ENCODE results near the gene WFIKKN2. TPM values are rescaled to one million over a fixed set of nuclear protein-coding genes. Genes with fewer than 3 reads are reported as not detected.

WFIKKN2 gene, protein sequence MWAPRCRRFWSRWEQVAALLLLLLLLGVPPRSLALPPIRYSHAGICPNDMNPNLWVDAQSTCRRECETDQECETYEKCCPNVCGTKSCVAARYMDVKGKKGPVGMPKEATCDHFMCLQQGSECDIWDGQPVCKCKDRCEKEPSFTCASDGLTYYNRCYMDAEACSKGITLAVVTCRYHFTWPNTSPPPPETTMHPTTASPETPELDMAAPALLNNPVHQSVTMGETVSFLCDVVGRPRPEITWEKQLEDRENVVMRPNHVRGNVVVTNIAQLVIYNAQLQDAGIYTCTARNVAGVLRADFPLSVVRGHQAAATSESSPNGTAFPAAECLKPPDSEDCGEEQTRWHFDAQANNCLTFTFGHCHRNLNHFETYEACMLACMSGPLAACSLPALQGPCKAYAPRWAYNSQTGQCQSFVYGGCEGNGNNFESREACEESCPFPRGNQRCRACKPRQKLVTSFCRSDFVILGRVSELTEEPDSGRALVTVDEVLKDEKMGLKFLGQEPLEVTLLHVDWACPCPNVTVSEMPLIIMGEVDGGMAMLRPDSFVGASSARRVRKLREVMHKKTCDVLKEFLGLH
- polyA plus RNA-seq (2013, experiment 1 of 2), result not detected
- not detected for polyA plus RNA-seq (2013, experiment 2 of 2)

DNA sequence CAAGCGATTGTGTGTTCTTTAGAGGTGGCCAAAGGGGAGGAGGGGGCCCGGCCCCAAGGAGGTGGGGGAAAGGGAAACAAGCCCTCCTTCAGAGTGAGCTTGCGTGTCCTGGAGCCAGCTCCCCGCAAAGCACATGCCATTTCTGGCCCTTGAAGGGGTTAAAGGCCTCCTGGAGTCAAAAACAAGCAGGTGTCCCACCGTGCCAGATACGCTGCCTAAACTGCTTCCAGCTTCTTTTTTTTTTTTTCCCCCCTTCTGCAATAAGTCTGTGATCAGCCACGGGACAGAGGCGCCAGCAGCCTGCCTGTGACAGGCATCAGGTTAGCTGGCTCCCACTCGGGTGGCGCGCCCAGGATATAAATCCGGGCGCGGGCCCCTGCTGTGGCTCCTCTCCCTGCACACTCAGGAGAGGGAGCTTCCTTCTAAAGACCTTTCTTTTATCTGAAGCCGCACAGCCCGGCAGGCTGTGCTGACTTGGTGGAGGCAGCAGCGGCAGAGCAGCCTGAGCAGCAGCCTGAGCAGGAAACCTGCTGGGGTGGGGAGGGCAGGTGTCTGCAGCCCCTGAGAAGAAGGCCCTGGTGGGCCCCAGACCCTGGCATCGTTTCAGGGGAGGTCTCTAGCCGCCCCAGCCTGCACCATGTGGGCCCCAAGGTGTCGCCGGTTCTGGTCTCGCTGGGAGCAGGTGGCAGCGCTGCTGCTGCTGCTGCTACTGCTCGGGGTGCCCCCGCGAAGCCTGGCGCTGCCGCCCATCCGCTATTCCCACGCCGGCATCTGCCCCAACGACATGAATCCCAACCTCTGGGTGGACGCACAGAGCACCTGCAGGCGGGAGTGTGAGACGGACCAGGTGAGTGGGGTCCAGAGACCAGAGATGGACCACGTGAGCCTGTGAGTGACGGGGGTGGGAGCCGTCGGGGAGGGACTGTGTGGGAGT is at the start of gene WFIKKN2:
Gene WFIKKN2 (plus strand): TSS at position 286 of the 934 bp plus-strand sequence. CDS start 352 bp downstream, at position 638.
- peak within 1 kb of the TSS; percentile 48 for H3K9ac ChIP-seq (ENCODE audit: low read length)
- peaks cover 22% of the 10 kb centered on the region for H3K4me1 ChIP-seq (ENCODE audit: control insufficient read depth, insufficient read depth, low read depth, low read length)
- peak within 1 kb of the TSS; percentile 36 to 57 for H3K4me3 ChIP-seq (ENCODE audit: insufficient read depth in 1 of 2, low read depth in 1 of 2, low read length in 2 of 2)
- no peak within 1 kb of the TSS for H2AK5ac ChIP-seq (ENCODE audit: low read length, severe bottlenecking)
- H3K36me3 ChIP-seq (ENCODE audit: control insufficient read depth in 1 of 2, insufficient read depth in 2 of 2, low read depth in 1 of 2, low read length in 2 of 2), result no peaks in the 10 kb centered on the region
- no peak within 1 kb of the TSS for H3K4ac ChIP-seq (ENCODE audit: low read depth in 1 of 2, low read length in 2 of 2)
- no peak within 1 kb of the TSS for H4K8ac ChIP-seq (ENCODE audit: low read length)
- no peak within 1 kb of the TSS for H2BK15ac ChIP-seq (ENCODE audit: low read depth, poor library complexity, severe bottlenecking)
- H3K18ac ChIP-seq (ENCODE audit: low read depth in 1 of 2, low read length in 2 of 2), result no peak within 1 kb of the TSS
- no peak within 1 kb of the TSS for H2BK5ac ChIP-seq (ENCODE audit: low read depth, low read length, poor library complexity, severe bottlenecking)
- H3K27ac ChIP-seq (ENCODE audit: low read length, poor library complexity, severe bottlenecking), result no peak within 1 kb of the TSS
- H3K9me3 ChIP-seq (ENCODE audit: control insufficient read depth, low read length), result no peaks in the 10 kb centered on the region
- peaks cover 21 to 34% of the 10 kb centered on the region in 2 experiments for H3K27me3 ChIP-seq (ENCODE audit: control insufficient read depth in 1 of 2, insufficient read depth in 1 of 2, low read length in 2 of 2)
- H3K79me1 ChIP-seq (replicated peaks; ENCODE audit: low read length, poor library complexity, severe bottlenecking), result no peaks in the 10 kb centered on the region
- peak within 1 kb of the TSS in 1 of 2 experiments; percentile 3 for H3K14ac ChIP-seq (ENCODE audit: low read length in 2 of 2)
- H4K91ac ChIP-seq (ENCODE audit: low read length), result no peak within 1 kb of the TSS
- H2BK120ac ChIP-seq (ENCODE audit: low read depth, low read length), result no peak within 1 kb of the TSS
- WGBS, result 86% methylated on average over 39 of the region's 39 CpGs
- H2BK12ac ChIP-seq (ENCODE audit: low read length in 2 of 2), result no peak within 1 kb of the TSS
- no peak within 1 kb of the TSS for H2AFZ ChIP-seq (ENCODE audit: low read depth, low read length)
- peak within 1 kb of the TSS; percentile 31 for H3K4me2 ChIP-seq (ENCODE audit: low read length, poor library complexity, severe bottlenecking)
- H3K23ac ChIP-seq (ENCODE audit: low read length in 2 of 2), result no peak within 1 kb of the TSS
- DNase-seq, result no peak

DNA sequence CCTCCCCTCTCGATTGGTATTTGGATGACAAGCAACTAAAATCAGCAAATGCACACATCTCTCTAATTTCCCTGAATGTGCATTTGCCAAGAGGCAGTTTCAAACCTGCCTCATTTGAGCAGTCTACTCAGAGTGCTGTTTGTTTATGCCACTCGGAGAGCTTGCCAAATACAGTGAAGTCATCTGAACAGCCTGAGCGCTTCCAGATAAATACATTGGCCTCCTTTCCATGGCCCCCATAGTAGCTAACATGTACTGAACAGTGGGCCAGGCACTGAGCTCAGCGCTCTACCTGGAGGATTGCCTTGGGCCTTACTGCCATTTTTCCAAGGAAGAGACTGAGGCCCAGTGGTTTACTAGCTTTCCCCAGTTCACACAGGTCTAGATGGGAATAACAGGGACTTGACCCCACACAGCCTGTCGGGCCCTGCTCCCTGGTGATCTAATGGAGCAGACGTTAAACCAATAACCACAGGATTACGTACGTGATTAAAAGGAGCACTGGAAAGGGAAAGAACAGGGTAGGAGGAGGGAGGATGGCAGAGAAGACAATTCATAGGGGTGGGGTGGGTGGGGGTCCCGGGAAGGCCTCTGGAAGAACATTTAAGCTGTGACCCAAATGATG is 49.3 kb upstream of the WFIKKN2 start:
- Histone ChIP-seq H3K4me1 (ENCODE audit: control insufficient read depth, insufficient read depth, low read depth, low read length) (peaks cover 5% of the 10 kb centered on the region), H2BK5ac (ENCODE audit: low read depth, low read length, poor library complexity, severe bottlenecking) (no peak overlapping the region), H3K4me2 (ENCODE audit: low read length, poor library complexity, severe bottlenecking) (no peak overlapping the region), H3K9me3 (ENCODE audit: control insufficient read depth, low read length) (no peaks in the 10 kb centered on the region), H3K4ac (ENCODE audit: low read depth in 1 of 2, low read length in 2 of 2) (no peak overlapping the region), H3K14ac (ENCODE audit: low read length in 2 of 2) (no peak overlapping the region), H4K91ac (ENCODE audit: low read length) (no peak overlapping the region), H2BK120ac (ENCODE audit: low read depth, low read length) (no peak overlapping the region), H4K8ac (ENCODE audit: low read length) (peak overlapping the region; percentile 60), H2BK15ac (ENCODE audit: low read depth, poor library complexity, severe bottlenecking) (no peak overlapping the region), H3K9ac (ENCODE audit: low read length) (no peak overlapping the region), H2BK12ac (ENCODE audit: low read length in 2 of 2) (no peak overlapping the region), H2AFZ (ENCODE audit: low read depth, low read length) (no peak overlapping the region), H3K79me1 (replicated peaks; ENCODE audit: low read length, poor library complexity, severe bottlenecking) (no peaks in the 10 kb centered on the region), H3K27me3 (ENCODE audit: control insufficient read depth in 1 of 2, insufficient read depth in 1 of 2, low read length in 2 of 2) (no peaks in the 10 kb centered on the region), H3K36me3 (ENCODE audit: control insufficient read depth in 1 of 2, insufficient read depth in 2 of 2, low read depth in 1 of 2, low read length in 2 of 2) (no peaks in the 10 kb centered on the region), H2AK5ac (ENCODE audit: low read length, severe bottlenecking) (no peak overlapping the region), H3K4me3 (ENCODE audit: insufficient read depth in 1 of 2, low read depth in 1 of 2, low read length in 2 of 2) (no peak overlapping the region), H3K18ac (ENCODE audit: low read depth in 1 of 2, low read length in 2 of 2) (peak overlapping the region in 1 of 2 experiments; percentile 31), H3K23ac (ENCODE audit: low read length in 2 of 2) (no peak overlapping the region), H3K27ac (ENCODE audit: low read length, poor library complexity, severe bottlenecking) (no peak overlapping the region)
- peak; percentile 70 for DNase-seq
- 81% methylated on average over 9 of the region's 9 CpGs for WGBS

GRCh38 chr17:50787106-50787505 is 48.3 kb upstream of the WFIKKN2 start:
- 89% methylated on average over 7 of the region's 7 CpGs for WGBS
- DNase-seq, result no peak
- H2BK15ac ChIP-seq (ENCODE audit: low read depth, poor library complexity, severe bottlenecking), result no peak overlapping the region
- H3K4ac ChIP-seq (ENCODE audit: low read depth in 1 of 2, low read length in 2 of 2), result peak overlapping the region; percentile 24 to 92
- H3K4me3 ChIP-seq (ENCODE audit: insufficient read depth in 1 of 2, low read depth in 1 of 2, low read length in 2 of 2), result no peak overlapping the region
- no peaks in the 10 kb centered on the region for H3K9me3 ChIP-seq (ENCODE audit: control insufficient read depth, low read length)
- H2AK5ac ChIP-seq (ENCODE audit: low read length, severe bottlenecking), result no peak overlapping the region
- H3K4me1 ChIP-seq (ENCODE audit: control insufficient read depth, insufficient read depth, low read depth, low read length), result peaks cover 5% of the 10 kb centered on the region
- H3K9ac ChIP-seq (ENCODE audit: low read length), result no peak overlapping the region
- no peaks in the 10 kb centered on the region for H3K27me3 ChIP-seq (ENCODE audit: control insufficient read depth in 1 of 2, insufficient read depth in 1 of 2, low read length in 2 of 2)
- H3K79me1 ChIP-seq (replicated peaks; ENCODE audit: low read length, poor library complexity, severe bottlenecking), result no peaks in the 10 kb centered on the region
- H3K14ac ChIP-seq (ENCODE audit: low read length in 2 of 2), result no peak overlapping the region
- peak overlapping the region; percentile 45 to 71 for H3K18ac ChIP-seq (ENCODE audit: low read depth in 1 of 2, low read length in 2 of 2)
- H4K91ac ChIP-seq (ENCODE audit: low read length), result peak overlapping the region; percentile 78
- no peaks in the 10 kb centered on the region for H3K36me3 ChIP-seq (ENCODE audit: control insufficient read depth in 1 of 2, insufficient read depth in 2 of 2, low read depth in 1 of 2, low read length in 2 of 2)
- H3K23ac ChIP-seq (ENCODE audit: low read length in 2 of 2), result no peak overlapping the region
- H2BK5ac ChIP-seq (ENCODE audit: low read depth, low read length, poor library complexity, severe bottlenecking), result no peak overlapping the region
- H4K8ac ChIP-seq (ENCODE audit: low read length), result peak overlapping the region; percentile 77
- H3K27ac ChIP-seq (ENCODE audit: low read length, poor library complexity, severe bottlenecking), result no peak overlapping the region
- no peak overlapping the region for H3K4me2 ChIP-seq (ENCODE audit: low read length, poor library complexity, severe bottlenecking)
- no peak overlapping the region for H2AFZ ChIP-seq (ENCODE audit: low read depth, low read length)
- peak overlapping the region; percentile 15 for H2BK120ac ChIP-seq (ENCODE audit: low read depth, low read length)
- H2BK12ac ChIP-seq (ENCODE audit: low read length in 2 of 2), result peak overlapping the region; percentile 15 to 47
